Esophagus muscularis mucosa (tissue), 4 donors: Measurements from ENCODE around the gene MEIS1. TPM values are rescaled to one million over a fixed set of nuclear protein-coding genes. Genes with fewer than 3 reads are reported as not detected.
"Not testable (repeated sequence)": the region's sequence is repeated elsewhere in the genome, so short reads cannot be mapped to it uniquely, and the experiment has no call there.

Experiments
- DNase-seq: peaks from one replicate; pipeline ENCODE4 v3.0.0-alpha.2; 2017; ENCODE audit errors: extremely low spot score
- H3K27ac ChIP-seq, 4 donors: fragments of 200-600 bp; sonication (generic); replicated peaks in 1 of 4; 1 replicate in 3 of 4; 2 replicates in 1 of 4; pipeline ENCODE4 v1.5.1; 2016 to 2019; ENCODE audit warnings: mild to moderate bottlenecking in 1 of 4
- H3K27me3 ChIP-seq, 4 donors: fragments of 200-600 bp; sonication (generic); one replicate each; pipeline versions ENCODE4 v1.5.1 to v1.6.0; 2016 to 2019
- H3K36me3 ChIP-seq, 4 donors: fragments of 200-600 bp; sonication (generic); one replicate each; pipeline ENCODE4 v1.5.1; 2016 to 2019
- H3K4me1 ChIP-seq, 4 donors: fragments of 200-600 bp; sonication (generic); one replicate each; pipeline ENCODE4 v1.5.1; 2016 to 2019
- H3K4me3 ChIP-seq, 4 donors: fragments of 200-600 bp; sonication (generic); 1 replicate in 2 of 4; 2 replicates in 2 of 4; pipeline ENCODE4 v1.5.1; 2016 to 2019; ENCODE audit warnings: mild to moderate bottlenecking in 4 of 4, moderate library complexity in 1 of 4
- H3K9me3 ChIP-seq, 4 donors: fragments of 200-600 bp; sonication (generic); 1 replicate in 3 of 4; 2 replicates in 1 of 4; pipeline ENCODE4 v1.5.1; 2016 to 2019
- EP300 ChIP-seq: sonication (generic); formaldehyde crosslinking; IDR thresholded peaks from one replicate; pipeline ENCODE4 v1.6.1; 2017; ENCODE audit warnings: antibody characterized with exemption
- POLR2A ChIP-seq: fragments of 450-650 bp; IDR thresholded peaks from one replicate; pipeline ENCODE4 v1.6.1; 2017; ENCODE audit warnings: antibody characterized with exemption, moderate library complexity, mild to moderate bottlenecking, low read depth
- POLR2AphosphoS5 ChIP-seq, 2 donors: sonication (generic); formaldehyde crosslinking; IDR thresholded peaks; one replicate each; pipeline ENCODE4 v1.6.1; 2017; ENCODE audit warnings: antibody characterized with exemption in 2 of 2
- WGBS: methylation state at CpG from one replicate; pipeline ENCODE4 v1.1.5; 2018; 5-methylcytosine and 5-hydroxymethylcytosine counted together
- intact Hi-C: fragments of 100-400 bp; cut with DNase I; formaldehyde crosslinking; loops from one replicate; pipeline ENCODE4 v1.15.1; 2023
- total RNA-seq, 4 donors: library from RNA; depleted of rRNA; stranded (reverse); fragments of >200 nt; gene quantifications; one replicate each; pipeline versions ENCODE4 v1.1.0 to v1.2.1, GENCODE V29; 2016
- TF ChIP-seq, protein P1 (sequence below), 3 experiments: fragments of 200-600 bp in 2 of 3; fragments of 450-650 bp in 1 of 3; sonication (generic) in 2 of 3; IDR thresholded peaks; one replicate each; pipeline ENCODE4 v1.5.1; 2017 to 2019; ENCODE audit warnings: antibody characterized with exemption in 3 of 3, mild to moderate bottlenecking in 2 of 3, moderate library complexity in 1 of 3

MEIS1 gene
- total RNA-seq, 4 donors from 2014 or later: 89.8 to 166 (median 132) TPM

DNA sequence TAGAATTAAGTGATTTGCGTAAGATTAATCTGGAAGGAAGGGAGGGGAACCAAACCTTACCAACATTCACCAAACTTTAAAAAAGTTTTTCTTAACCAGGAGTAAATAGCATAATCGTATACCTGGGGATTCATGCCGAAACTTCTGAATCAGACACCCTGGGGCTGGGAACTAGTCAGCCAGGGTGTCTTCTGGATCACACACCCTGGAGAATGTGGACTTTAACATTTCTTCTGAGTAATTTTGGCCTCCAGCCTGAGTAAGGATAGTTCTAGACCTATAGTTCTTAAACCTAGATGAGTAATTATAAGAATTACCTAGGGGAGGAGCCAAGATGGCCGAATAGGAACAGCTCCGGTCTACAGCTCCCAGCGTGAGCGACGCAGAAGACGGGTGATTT, 44.1 kb upstream of the MEIS1 start:
- Histone ChIP-seq H3K36me3 (no peaks in the 10 kb centered on the region), H3K27me3 (no peaks in the 10 kb centered on the region), H3K4me1 (no peaks in the 10 kb centered on the region), H3K9me3 (no peaks in the 10 kb centered on the region), H3K4me3 (no peak overlapping the region), H3K27ac (no peak overlapping the region)
- intact Hi-C loops: no loop called here
- WGBS: 99% methylated on average over 7 of the region's 9 CpGs
- TF ChIP-seq POLR2A: no peak
- DNase-seq: no peak

DNA sequence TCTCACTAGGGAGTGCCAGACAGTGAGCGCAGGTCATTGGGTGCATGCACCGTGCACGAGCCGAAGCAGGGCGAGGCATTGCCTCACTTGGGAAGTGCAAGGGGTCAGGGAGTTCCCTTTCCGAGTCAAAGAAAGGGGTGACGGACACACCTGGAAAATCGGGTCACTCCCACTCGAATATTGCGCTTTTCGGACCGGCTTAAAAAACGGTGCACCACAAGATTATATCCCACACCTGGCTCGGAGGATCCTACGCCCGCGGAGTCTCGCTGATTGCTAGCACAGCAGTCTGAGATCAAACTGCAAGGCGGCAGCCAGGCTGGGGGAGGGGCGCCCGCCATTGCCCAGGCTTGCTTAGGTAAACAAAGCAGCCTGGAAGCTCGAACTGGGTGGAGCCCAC, 43.7 kb upstream of the MEIS1 start:
- DNase-seq, intact Hi-C loops, H3K27me3 ChIP-seq, H3K27ac ChIP-seq, H3K9me3 ChIP-seq, H3K36me3 ChIP-seq, H3K4me1 ChIP-seq, H3K4me3 ChIP-seq: not testable (repeated sequence)
- 83% methylated on average over 22 of the region's 22 CpGs for WGBS

GRCh38 chr2:66405473-66405872, 29.5 kb upstream of the MEIS1 start:
- intact Hi-C loops: no loop called here
- TF ChIP-seq POLR2A (no peak), POLR2AphosphoS5 (IDR thresholded peaks at IDR 0.05) (no peak)
- Histone ChIP-seq H3K4me3 (no peak overlapping the region), H3K36me3 (no peaks in the 10 kb centered on the region), H3K27me3 (no peaks in the 10 kb centered on the region), H3K9me3 (peaks cover 0 to 7% (median under 1%) of the 10 kb centered on the region in 4 donors), H3K4me1 (no peaks in the 10 kb centered on the region), H3K27ac (no peak overlapping the region)
- DNase-seq: no peak
- WGBS: 59% methylated on average over 4 of the region's 4 CpGs

DNA sequence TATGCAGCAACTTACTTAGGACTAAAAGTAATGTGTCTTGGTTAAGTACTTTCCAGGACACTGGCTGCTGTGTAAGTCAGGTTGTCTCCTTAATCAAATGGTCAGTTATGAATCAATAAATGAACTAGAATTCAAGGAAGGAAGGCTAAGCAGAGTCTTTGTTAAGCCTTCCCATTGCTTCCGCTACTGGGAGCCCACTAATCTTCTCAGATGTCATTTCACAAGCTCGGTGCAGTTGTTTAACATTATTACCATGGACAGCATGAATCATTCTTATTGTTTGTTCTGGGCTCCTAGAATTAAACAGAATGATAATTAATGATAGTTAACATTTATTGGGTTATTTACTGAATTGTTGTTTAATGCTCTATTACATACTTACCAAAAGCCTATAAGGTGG, 26.0 kb upstream of the MEIS1 start:
- Histone ChIP-seq H3K36me3 (no peaks in the 10 kb centered on the region), H3K27ac (no peak overlapping the region), H3K9me3 (no peaks in the 10 kb centered on the region), H3K4me3 (no peak overlapping the region), H3K4me1 (no peaks in the 10 kb centered on the region), H3K27me3 (no peaks in the 10 kb centered on the region)
- TF ChIP-seq EP300: no peak
- TF ChIP-seq POLR2AphosphoS5 (IDR thresholded peaks at IDR 0.05): no peak
- intact Hi-C loops: no loop called here
- 80% methylated on average over 2 of the region's 2 CpGs for WGBS
- DNase-seq: no peak

- no peaks in the 10 kb centered on the region for H3K4me1 ChIP-seq
- H3K36me3 ChIP-seq: no peaks in the 10 kb centered on the region
- H3K9me3 ChIP-seq: no peaks in the 10 kb centered on the region
- intact Hi-C loops: no loop called here
- H3K27ac ChIP-seq: no peak overlapping the region
- no peak overlapping the region for H3K4me3 ChIP-seq
- no peak for DNase-seq
- no peak for TF ChIP-seq EP300
- no peak for TF ChIP-seq POLR2A
- no peaks in the 10 kb centered on the region for H3K27me3 ChIP-seq
- WGBS: 93% methylated on average over 1 of the region's 1 CpG
Observed at GRCh38 chr2:66412874-66413273, 22.1 kb upstream of the MEIS1 start.

- TF ChIP-seq POLR2A (no peak), POLR2AphosphoS5 (IDR thresholded peaks at IDR 0.05) (no peak), EP300 (no peak)
- TF ChIP-seq, protein P1, sequence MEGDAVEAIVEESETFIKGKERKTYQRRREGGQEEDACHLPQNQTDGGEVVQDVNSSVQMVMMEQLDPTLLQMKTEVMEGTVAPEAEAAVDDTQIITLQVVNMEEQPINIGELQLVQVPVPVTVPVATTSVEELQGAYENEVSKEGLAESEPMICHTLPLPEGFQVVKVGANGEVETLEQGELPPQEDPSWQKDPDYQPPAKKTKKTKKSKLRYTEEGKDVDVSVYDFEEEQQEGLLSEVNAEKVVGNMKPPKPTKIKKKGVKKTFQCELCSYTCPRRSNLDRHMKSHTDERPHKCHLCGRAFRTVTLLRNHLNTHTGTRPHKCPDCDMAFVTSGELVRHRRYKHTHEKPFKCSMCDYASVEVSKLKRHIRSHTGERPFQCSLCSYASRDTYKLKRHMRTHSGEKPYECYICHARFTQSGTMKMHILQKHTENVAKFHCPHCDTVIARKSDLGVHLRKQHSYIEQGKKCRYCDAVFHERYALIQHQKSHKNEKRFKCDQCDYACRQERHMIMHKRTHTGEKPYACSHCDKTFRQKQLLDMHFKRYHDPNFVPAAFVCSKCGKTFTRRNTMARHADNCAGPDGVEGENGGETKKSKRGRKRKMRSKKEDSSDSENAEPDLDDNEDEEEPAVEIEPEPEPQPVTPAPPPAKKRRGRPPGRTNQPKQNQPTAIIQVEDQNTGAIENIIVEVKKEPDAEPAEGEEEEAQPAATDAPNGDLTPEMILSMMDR (IDR thresholded peaks at IDR 0.05): no peak
- WGBS: 83% methylated on average over 1 of the region's 1 CpG
- intact Hi-C loops: no loop called here
- Histone ChIP-seq H3K4me3 (no peak overlapping the region), H3K27ac (no peak overlapping the region), H3K36me3 (no peaks in the 10 kb centered on the region), H3K4me1 (no peaks in the 10 kb centered on the region), H3K9me3 (no peaks in the 10 kb centered on the region), H3K27me3 (no peaks in the 10 kb centered on the region)
- no peak for DNase-seq
Observed at GRCh38 chr2:66414896-66415295, 20.0 kb upstream of the MEIS1 start.

DNA sequence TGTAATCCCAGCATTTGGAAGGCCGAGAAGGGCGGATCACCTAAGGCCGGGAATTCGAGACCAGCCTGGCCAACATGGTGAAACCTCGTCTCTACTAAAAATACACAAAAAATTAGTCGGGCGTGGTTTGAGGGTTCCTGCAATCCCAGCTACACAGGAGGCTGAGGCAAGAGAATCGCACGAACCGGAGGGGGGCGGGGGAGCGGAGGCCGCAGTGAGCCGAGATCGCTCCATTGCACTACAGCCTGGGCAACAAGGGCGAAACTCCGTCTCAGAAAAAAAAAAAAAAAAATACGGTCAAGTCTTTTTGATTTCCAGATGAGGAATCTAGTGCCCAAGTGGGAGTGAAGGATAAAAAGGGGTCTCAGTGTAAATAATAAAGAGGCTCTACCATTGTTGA, 16.5 kb upstream of the MEIS1 start:
- TF ChIP-seq EP300 (no peak), POLR2A (no peak), POLR2AphosphoS5 (IDR thresholded peaks at IDR 0.05) (no peak)
- TF ChIP-seq, protein P1 (IDR thresholded peaks at IDR 0.05): no peak

More for the DNA sequence above, 16.5 kb upstream of the MEIS1 start:
- no peak overlapping the region for H3K27ac ChIP-seq
- H3K4me3 ChIP-seq: no peak overlapping the region
- no peaks in the 10 kb centered on the region for H3K4me1 ChIP-seq
- DNase-seq: no peak
- H3K36me3 ChIP-seq: no peaks in the 10 kb centered on the region
- H3K9me3 ChIP-seq: no peaks in the 10 kb centered on the region
- no peaks in the 10 kb centered on the region for H3K27me3 ChIP-seq
- intact Hi-C loops: no loop called here
- WGBS: 96% methylated on average over 18 of the region's 18 CpGs
